COLO829 (cell line): ENCODE results near the gene AHCYL2.
A peak's percentile ranks its signal among the peaks of the same experiment; 100 is the strongest.

ENCODE experiments used
- DNase-seq: peaks from one replicate; pipeline ENCODE4 v3.0.0; 2012; ENCODE audit warnings: low spot score

AHCYL2 gene

DNA sequence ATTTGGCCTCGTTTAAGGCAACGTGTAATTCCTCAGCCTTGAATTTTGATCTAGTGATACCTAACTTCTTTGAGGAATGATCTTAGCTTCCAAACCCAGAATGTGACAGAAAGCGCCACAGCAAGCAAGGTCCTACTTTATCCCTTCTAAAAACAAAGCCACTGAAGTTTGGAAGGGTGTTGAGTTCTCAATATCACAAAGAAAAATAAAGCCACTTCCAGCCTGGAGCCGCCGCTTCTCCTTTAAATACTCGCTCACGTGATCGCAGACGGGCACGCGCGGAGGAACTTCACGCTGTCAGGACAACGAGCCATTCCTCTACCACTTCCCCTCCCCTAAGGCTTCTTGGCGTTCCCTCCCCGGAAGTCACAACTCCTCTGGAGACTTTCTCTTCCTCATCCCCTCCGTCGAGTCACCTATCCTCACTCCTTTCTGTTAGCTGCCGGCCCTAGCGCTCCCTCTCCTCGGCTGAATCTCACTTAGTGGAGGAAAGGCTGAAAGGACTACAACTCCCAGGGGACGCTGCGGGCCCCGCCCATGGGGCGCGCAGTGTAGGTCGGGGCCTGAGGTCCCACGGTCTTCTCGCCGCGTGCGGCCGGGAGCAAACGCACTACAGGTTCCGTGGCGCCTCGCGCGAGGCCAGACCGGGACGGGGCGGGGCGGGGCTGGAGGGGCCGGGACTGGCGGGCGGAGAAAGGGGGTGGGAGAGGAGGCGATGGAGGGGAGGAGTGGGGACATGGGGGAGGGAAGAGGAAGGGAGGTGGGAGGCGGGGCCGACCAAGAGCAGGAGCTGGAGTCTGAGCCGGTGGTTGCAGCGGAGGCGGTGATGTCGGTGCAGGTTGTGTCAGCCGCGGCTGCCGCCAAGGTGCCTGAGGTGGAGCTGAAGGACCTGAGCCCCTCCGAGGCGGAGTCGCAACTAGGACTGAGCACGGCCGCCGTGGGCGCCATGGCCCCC lies at the start of gene AHCYL2:
TSS of gene AHCYL2 (plus strand) at position 780 of the 955 bp plus-strand sequence.
- DNase-seq, result peak; percentile 97

DNA sequence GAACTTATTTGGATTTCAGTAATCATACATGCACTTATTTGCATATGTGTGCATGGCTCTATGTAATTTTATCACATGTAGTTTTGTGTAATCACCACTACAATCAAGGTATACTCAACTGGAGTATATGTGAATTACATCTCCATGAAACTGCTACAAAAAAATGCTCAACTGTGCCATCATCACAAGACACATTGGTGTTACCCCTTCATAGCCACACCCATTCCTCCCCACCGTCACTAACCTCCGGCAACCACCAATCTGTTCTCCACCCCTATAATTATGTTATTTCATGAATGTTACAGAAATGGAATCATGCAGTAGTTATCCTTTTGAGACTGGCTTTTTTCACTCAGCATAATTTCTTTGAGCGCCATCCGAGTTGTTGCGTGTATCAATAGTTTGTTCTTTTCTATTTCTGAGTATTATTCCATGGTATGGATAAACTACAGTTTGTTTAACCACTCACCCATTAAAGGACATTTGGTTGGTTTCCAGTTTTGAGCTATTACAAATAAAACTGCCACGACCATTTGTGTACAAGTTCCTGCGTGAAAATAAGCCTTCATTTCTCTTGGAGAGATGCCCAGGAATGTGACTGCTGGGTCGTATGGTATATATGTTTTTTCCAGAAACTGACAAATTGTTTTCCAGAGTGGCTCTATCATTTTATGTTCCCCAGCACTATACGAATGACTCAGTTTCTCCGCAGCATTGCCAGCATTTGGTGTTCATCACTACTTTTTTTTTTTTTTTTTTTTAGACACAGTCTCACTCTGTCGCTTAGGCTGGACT lies 47.7 kb upstream of the AHCYL2 start:
- no peak for DNase-seq

DNA sequence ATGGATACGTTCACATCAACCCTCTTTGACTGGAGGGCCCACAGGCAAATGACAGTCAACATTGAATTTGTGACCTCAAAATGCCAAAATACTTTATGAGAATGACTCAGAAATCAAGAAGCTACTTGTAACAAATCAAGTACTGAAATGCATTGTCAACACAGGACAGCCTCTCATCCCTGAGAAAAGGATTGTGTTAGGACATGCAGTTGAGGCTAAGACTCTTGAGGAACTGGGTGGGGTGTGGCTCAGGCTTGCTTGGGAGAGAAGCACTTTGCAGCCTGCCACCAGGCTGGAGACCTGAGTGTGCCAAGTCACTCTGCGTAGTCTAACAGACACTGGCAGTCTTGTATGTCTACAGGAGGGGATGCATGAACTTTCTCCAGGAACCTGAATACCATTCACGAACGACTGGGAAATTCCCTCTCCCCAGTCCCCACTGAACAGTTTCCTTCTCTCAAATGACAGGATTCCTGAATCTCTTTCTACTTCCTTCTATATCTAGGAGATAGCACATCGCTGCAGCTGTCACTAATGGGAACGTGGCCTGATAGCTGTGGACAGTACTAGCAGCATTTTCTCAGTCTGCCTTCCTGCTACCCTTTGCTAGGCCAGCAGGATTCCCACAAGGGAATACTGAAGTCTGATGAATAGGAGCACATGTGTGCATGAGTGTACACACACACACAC lies 39.7 kb upstream of the AHCYL2 start:
- DNase-seq, result no peak

DNA sequence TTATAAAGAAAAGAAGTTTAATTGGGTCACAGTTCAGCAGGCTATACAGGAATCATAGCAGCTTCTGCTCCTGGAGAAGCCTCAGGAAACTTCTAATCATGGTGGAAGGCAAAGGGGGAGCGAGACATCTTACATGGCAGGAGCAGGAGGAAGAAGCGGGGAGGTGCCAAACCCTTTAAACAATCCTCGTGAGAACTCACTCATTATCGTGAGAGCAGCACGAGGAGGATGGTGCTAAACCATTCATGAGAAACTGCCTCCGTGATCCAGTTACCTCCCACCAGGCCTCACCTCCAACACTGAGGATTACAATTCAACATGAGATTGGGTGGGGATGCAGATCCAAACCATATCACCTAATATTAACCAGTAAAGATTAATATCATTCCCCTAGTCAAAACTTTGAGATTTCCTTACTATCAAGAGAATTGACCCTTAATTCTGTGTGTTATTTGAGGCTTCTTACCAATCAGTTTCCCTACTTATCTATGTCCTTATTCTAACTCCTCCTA lies 38.0 kb upstream of the AHCYL2 start:
- no peak for DNase-seq

DNA sequence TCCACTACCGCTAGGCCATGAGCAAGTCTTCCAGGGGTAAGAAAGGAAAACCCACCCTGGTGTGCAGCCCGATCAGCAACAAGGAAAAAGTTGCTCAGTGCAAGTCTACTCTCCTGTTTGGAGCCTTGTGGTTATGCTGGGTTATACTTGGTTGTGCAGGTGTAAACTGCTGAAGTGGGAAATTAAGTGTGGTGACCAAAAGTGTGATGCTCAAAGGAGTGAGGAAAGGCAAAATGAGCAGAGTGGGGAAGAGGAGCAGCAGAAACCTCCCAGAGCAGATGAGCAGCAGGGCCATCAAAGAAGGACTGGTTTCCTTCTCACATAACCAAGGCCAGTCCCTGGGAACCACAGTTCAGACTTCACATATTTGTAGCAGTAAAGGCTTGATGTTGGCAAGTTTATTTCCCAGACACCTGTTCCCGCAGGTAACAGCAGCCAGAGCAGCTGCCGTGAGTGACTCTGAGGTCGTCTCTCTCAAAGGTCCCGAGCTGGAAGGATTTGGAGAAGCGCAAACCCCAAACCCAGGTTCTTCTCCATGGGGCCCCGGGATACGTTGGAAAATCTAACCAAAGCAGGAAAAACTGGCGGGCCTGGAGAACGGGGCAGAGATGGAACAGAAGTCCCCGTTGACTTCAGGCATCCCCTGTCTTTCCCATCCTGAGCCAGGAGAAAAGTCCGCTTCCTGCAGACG lies 37.0 kb upstream of the AHCYL2 start:
- no peak for DNase-seq

DNA sequence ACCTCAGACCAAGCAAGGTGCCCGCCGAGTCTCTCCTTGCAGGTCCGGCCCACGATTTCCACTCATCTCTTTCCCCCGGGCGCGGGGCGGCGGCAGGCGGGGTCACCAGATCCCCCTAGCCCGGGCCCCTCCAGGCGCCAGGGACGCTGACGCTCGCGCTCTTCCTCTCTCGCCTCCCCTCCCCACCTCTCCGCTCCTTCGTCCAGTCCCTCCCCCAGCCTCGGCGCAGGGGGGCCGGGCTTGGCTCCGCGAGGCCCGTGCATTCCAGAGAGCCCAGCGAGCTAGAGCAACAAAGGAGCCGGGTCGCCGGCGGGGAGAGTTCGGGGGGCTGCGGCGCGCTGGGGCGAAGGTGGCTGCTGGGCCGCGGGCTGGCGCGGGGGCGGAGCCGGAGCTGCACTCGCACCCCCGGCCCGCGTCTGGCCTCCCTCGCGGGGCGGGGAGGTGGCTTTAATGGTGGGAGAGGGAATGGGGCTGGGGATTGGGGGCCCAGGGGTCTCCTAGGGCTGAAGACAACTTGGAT lies 36.4 kb upstream of the AHCYL2 start, which contains the start of gene SMO:
TSS of gene SMO (plus strand) at position 262 of the 520 bp plus-strand sequence. CDS start 519 bp downstream, outside the sequence.
- DNase-seq, result peak; percentile 76

DNA sequence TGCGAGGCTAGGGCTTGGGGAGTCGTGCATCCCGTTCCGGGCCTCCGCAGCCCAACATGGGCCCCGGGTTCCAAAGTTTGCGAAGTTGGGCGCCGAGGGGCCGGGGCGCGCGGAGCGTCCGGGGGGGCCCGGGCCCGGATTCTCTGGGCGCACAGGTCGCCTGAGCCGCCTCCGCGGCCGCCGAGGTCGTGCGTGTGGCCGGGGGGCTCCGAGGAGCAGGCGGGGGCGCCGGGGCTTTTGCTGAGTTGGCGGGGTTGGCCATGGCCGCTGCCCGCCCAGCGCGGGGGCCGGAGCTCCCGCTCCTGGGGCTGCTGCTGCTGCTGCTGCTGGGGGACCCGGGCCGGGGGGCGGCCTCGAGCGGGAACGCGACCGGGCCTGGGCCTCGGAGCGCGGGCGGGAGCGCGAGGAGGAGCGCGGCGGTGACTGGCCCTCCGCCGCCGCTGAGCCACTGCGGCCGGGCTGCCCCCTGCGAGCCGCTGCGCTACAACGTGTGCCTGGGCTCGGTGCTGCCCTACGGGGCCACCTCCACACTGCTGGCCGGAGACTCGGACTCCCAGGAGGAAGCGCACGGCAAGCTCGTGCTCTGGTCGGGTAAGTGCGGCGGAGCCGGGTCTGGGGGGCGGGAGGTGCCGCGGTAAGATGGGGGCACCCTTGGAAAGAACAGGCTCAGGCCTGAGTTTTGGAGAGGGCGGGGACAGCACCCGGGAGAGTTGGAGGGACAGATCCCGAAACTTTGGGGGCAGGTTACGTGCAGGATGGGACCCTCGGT lies 35.8 kb upstream of the AHCYL2 start:
- no peak for DNase-seq

DNA sequence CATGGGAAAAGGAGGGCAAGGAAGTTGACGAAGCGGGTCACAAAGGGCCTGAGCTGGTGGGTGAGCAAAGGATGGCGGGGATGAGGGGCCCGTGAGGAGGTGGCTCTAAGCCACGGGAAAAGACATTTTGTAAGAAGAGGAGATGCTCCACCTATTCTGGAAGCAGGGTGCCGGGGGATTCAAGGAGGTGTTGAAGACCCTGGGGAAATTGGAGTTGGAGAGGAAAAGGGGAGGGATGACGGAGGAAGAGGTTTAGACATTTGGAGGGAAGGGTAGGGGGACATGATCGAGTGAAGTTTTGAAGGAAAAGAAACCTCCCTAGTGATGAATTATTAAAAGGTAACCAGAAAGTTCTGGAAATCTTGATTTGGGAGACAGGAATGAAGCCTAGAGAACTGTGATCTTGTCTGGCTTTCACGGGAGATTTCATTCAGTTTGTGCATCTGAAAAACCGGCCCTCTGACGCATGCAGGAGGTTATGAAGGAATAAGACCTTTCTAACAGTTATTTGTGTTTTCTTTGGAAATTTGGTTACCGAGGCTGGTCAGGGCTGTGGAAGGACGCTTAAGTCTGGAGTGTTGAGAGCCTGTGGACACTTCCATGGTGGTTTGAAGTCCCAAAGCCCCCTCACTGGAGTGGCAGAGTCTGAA lies 35.0 kb upstream of the AHCYL2 start:
- DNase-seq, result no peak

DNA sequence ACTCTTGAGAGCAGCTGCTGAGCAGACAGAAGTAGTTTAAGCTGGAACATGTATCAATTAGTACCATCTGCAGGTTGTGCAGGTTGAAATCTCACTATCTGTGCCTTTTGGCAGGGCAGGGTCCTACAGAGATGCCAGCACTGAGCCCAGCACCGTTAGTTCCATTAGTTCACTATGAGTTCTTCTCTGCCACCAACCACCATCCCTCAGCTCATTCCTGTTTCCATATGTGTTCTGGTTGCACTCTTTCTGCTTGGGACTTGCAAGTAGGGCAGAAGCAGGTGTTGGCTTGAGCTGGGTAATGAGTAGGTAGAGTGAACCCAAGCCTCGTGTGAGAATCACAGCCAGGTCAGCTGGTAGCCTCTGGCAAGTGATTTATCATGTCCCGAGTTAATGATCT lies 33.6 kb upstream of the AHCYL2 start:
- no peak for DNase-seq

DNA sequence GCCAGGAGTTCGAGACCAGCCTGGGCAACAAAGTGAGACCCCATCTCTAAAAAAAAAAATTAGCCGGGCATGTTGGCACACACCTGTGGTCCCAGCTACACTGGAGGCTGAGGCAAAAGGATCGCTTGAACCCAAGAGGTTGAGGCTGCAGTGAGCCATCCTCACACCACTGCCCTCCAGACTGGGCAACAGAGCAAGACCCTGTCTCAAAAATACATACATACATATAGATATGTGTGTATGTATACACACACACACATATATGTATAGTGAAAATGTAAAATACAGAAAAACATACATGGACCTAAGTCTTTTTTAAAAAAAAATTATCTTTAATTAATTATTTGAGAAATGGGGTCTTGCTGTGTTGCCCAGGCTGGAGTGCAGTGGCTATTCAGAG lies 30.9 kb upstream of the AHCYL2 start:
- DNase-seq, result no peak

DNA sequence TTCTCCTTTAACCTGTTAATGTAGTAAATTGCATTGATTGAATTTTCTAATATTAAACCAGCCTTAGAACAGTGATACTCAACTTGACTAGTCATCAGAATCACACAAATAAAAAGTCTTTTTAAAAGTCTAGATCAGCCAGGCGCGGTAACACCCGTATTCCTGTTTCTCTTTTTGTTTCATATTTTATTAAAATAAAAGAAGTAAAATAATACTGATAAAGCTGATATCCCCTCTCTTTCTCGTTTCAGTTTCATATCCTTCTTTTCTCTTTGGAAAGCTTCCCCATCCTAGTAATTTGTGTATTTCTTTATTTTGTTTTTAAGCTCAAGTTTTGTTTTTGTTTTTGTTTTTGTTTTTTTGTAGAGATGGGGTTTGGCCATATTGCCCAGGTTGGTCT lies 27.1 kb upstream of the AHCYL2 start:
- DNase-seq, result no peak

DNA sequence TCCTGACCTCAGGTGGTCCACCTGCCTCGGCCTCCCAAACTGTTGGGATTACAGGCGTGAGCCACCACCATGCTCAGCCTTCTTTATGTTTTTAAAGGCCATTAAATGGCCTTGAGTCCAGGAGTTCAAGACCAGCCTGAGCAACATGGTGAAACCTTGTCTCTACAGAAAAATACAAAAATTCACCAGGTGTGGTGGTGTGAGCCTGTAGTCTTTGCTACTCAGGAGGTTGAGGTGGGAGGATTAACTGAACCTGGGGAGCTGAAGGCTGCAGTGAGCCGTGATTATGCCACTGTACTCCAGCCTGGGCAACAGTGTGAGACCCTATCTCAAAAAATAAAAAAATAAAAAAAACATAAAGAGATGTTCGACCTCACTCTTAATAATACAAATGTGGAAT lies 25.4 kb upstream of the AHCYL2 start:
- no peak for DNase-seq

DNA sequence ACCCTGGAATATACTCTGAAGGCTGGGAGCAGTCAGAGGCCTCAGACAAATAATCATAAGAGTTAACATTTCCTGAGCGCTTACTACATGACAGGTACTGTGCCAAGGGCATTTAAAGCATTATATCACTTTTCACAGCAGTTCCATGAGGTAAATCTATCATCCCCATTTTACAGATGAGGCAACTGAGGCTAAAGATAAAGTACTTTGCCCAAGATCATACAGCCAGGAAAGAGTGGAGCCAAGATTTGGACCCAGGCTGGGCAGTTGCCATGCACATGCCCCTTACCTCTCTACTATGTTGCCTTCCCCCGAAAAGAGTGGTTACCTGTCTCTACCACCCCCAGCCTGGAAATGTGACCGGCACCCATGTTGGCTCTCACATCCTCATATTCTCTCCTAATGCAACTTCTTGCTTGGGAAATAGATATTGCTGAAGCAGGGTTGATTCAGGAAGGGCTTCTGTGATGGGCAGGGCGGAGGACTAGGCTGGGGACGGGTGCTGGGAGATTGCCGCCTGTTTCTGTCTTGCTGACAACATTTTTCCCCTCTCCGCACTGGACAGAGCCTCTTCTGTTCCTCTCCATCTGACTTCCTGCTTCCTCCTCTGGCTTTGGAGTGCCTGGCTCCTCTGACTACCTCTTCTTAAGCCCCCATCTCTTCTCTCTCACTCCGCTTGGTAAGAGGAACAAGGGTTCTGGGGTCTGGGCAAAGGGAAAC lies 22.6 kb upstream of the AHCYL2 start:
- DNase-seq, result no peak

DNA sequence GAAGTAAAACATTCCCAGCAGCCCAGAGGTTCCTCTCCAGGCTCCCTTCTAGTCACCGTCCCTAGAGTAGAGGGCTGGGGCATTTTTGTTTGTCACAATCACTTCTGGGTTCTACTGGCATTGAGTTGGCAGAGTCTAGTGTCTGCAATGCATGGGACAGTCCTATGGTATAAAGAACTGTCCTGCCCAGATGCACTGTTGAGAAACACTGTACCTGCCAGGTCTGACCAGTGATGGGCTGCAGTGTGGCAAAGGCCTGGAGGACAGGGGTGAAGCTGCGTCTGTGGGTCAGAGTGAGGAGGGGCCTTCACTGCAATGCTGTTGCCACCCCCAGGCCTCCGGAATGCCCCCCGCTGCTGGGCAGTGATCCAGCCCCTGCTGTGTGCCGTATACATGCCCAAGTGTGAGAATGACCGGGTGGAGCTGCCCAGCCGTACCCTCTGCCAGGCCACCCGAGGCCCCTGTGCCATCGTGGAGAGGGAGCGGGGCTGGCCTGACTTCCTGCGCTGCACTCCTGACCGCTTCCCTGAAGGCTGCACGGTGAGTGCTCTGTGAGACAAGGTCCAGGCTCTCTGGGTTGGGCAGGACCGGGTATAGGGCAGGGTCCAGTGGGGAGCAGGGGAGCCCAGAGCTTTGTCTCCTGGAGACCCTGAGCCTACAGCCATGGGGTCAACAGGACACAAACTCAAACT lies 21.6 kb upstream of the AHCYL2 start:
- DNase-seq, result no peak

DNA sequence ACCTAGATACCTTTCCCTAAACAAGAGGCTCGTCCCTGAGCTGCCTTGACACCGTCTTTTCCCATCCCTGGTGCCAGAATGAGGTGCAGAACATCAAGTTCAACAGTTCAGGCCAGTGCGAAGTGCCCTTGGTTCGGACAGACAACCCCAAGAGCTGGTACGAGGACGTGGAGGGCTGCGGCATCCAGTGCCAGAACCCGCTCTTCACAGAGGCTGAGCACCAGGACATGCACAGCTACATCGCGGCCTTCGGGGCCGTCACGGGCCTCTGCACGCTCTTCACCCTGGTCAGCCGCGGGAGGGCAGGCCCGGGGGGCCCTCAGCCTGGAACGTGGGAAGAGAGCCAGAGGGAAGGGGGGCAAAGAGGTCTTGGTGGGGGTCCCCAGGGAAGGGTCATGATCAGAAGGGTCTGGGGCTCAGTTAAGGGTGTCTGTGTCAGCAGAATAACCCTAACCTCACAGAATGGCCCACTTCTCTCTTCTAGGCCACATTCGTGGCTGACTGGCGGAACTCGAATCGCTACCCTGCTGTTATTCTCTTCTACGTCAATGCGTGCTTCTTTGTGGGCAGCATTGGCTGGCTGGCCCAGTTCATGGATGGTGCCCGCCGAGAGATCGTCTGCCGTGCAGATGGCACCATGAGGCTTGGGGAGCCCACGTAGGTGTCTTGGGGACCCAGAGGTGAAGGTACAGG lies 19.6 kb upstream of the AHCYL2 start:
- no peak for DNase-seq

DNA sequence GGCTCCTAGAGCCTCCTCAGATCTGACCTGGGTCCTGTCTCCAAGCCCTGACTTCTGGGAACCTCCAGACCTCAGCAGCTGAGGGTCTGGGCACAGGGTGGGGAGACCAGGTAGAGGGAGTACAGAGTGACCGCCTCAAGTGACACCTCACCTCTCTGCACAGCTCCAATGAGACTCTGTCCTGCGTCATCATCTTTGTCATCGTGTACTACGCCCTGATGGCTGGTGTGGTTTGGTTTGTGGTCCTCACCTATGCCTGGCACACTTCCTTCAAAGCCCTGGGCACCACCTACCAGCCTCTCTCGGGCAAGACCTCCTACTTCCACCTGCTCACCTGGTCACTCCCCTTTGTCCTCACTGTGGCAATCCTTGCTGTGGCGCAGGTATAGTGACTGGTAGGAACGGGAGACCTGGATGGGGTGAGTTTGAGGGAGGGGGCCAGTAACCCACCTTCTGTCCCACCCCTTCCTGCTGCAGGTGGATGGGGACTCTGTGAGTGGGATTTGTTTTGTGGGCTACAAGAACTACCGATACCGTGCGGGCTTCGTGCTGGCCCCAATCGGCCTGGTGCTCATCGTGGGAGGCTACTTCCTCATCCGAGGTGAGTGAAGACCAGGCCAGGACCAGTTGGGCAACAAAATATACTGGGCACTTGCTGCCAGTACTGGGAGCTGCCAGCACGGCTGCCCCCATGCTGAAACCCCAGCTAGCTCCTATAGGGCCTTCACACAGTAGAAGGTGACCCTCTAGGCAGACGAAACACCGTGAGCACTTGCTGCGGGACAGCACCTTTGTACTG lies 18.6 kb upstream of the AHCYL2 start:
- DNase-seq, result no peak

DNA sequence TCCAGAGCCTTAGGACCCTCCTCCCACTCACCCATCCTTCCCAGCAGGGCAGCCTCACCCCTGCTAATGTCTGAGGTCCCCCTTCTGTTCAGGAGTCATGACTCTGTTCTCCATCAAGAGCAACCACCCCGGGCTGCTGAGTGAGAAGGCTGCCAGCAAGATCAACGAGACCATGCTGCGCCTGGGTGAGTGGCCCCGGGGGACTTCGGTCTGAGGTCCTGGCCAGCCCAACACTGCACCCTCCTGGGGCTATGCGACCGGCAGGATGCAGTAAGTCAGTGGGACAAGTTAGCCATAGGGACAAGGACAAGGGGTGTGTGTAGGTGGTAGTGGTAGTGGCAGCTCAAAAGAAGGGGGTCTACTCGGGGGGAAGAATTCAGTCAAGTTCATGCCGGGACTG lies 16.2 kb upstream of the AHCYL2 start:
- no peak for DNase-seq
